Naive thymus-derived CD4-positive, alpha-beta T cell (primary cell): ENCODE data around the gene SMC1B. TPM values are rescaled to one million over a fixed set of nuclear protein-coding genes. Genes with fewer than 3 reads are reported as not detected.

Experiments used
- ATAC-seq: fragments of 150-1000 bp; cut with Tn5 transposase; 2 replicates; pipeline ENCODE4 v1.10.0; 2021; ENCODE audit warnings: mild to moderate bottlenecking, moderate library complexity
- CTCF ChIA-PET: fragments of 350-600 bp; sonication (Branson Sonifier 250); formaldehyde crosslinking; loops from one replicate; lab custom pipeline; 2021; ENCODE audit warnings: antibody characterized with exemption; lab: Charles Lee
- POLR2A ChIA-PET: fragments of 350-600 bp; sonication (Branson Sonifier 250); formaldehyde crosslinking; loops from one replicate; lab custom pipeline; 2021; ENCODE audit warnings: antibody characterized with exemption, inconsistent platforms; lab: Charles Lee
- DNase-seq, 9 donors: peaks; one replicate each; pipeline versions ENCODE4 v3.0.0 to v3.0.0-alpha.2; 2020 to 2022; ENCODE audit warnings: mixed read lengths in 1 of 9
- H3K27ac ChIP-seq: one replicate; pipeline ENCODE4 v1.7.0; 2013; ENCODE audit warnings: mild to moderate bottlenecking, low read depth, low read length, moderate library complexity
- H3K27me3 ChIP-seq, 2 donors: one replicate each; pipeline ENCODE4 v1.7.0; 2013; ENCODE audit warnings: low read length in 2 of 2, mild to moderate bottlenecking in 2 of 2, moderate library complexity in 2 of 2; ENCODE audit not compliant: control insufficient read depth in 2 of 2, insufficient read depth in 2 of 2
- H3K36me3 ChIP-seq, 3 experiments: 1 replicate in 2 of 3; 2 replicates in 1 of 3; pipeline ENCODE4 v1.7.0; 2013; ENCODE audit warnings: low read length in 3 of 3, mild to moderate bottlenecking in 3 of 3, moderate library complexity in 1 of 3; ENCODE audit not compliant: insufficient read depth in 3 of 3, control insufficient read depth in 2 of 3
- H3K4me1 ChIP-seq, 2 donors: one replicate each; pipeline ENCODE4 v1.7.0; 2013; ENCODE audit warnings: low read length in 2 of 2, mild to moderate bottlenecking in 2 of 2, moderate library complexity in 1 of 2; ENCODE audit not compliant: control insufficient read depth in 2 of 2, insufficient read depth in 2 of 2
- H3K4me3 ChIP-seq: 2 replicates; pipeline ENCODE4 v1.7.0; 2013; ENCODE audit warnings: mild to moderate bottlenecking, low read length
- H3K9me3 ChIP-seq, 3 experiments: 1 replicate in 2 of 3; 2 replicates in 1 of 3; pipeline ENCODE4 v1.7.0; 2013; ENCODE audit warnings: low read length in 3 of 3; ENCODE audit not compliant: control insufficient read depth in 2 of 3
- H3K27ac Mint-ChIP-seq, 9 donors: one replicate each; pipeline ENCODE4 v1.8.0; 2020 to 2022; ENCODE audit warnings: mixed read lengths in 9 of 9, mild to moderate bottlenecking in 8 of 9, moderate library complexity in 5 of 9, inconsistent platforms in 2 of 9
- H3K27me3 Mint-ChIP-seq, 5 donors: one replicate each; pipeline ENCODE4 v1.8.0; 2021 to 2022; ENCODE audit warnings: mixed read lengths in 5 of 5, mild to moderate bottlenecking in 1 of 5
- H3K36me3 Mint-ChIP-seq, 5 donors: one replicate each; pipeline ENCODE4 v1.8.0; 2020 to 2022; ENCODE audit warnings: mixed read lengths in 5 of 5, mild to moderate bottlenecking in 3 of 5, inconsistent platforms in 1 of 5
- H3K4me1 Mint-ChIP-seq, 7 donors: one replicate each; pipeline ENCODE4 v1.8.0; 2020 to 2022; ENCODE audit warnings: mixed read lengths in 7 of 7, mild to moderate bottlenecking in 3 of 7, inconsistent platforms in 1 of 7
- H3K4me3 Mint-ChIP-seq, 10 donors: one replicate each; pipeline ENCODE4 v1.8.0; 2020 to 2022; ENCODE audit warnings: mild to moderate bottlenecking in 10 of 10, mixed read lengths in 10 of 10, moderate library complexity in 6 of 10, inconsistent platforms in 2 of 10
- H3K9me3 Mint-ChIP-seq, 11 donors: one replicate each; pipeline ENCODE4 v1.8.0; 2020 to 2022; ENCODE audit warnings: mixed read lengths in 11 of 11, mild to moderate bottlenecking in 4 of 11, inconsistent platforms in 1 of 11, moderate library complexity in 1 of 11
- intact Hi-C, 2 donors: fragments of 100-400 bp; cut with micrococcal nuclease; formaldehyde crosslinking; loops; one replicate each; pipeline ENCODE4 v1.15.1; 2023
- polyA plus RNA-seq, 2 donors: library from polyadenylated mRNA; unstranded; fragments of 300-500 nt; fragmentation: Illumina TruSeq; gene quantifications; one replicate each; pipeline ENCODE4 v1.2.3, GENCODE V29; 2021
- total RNA-seq, 6 experiments: library from RNA in 5 of 6; stranded (reverse) in 5 of 6; gene quantifications; 1 replicate in 5 of 6; 2 replicates in 1 of 6; pipeline ENCODE4 v1.2.3 and lab custom pipeline; 2021 to 2026

Gene SMC1B
- total and polyA plus RNA-seq, 7 experiments from 2014 or later = 0.11 to 0.70 TPM; not detected in 5

DNA sequence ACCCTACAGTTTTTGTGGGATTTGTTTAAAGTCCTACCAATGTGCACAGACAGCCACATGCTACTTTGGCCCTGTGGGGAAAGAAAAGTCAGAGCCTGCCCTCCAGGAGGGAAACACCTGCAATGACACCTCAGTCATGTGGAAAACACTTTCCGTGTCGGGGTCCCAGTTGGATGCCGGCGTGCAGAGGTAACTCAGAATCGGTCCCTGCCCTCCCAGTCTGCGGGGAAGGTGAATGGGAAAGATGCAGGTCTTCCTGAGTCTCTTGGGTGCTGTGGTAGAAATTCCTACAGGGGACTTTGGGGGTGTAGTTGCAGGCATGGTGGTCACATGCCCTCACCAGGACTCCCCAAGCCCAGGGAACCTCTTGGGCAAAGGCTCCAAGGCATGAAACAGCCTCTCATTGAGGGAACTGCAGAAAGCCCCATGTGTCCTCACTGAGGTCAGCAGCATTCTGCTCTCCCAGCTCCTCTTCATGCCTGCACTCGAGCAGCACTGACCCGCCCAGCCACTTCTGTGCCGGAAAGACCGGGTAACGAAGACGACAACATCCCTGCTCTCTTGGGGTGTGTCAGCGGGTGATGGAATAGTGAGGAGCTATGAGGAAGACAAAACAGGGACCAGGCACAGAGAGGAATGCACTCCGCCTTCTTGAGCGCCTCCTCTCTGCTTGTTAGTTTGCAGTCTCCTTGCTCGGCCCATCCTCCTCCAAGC lies 4.8 kb upstream of the SMC1B start:
- ATAC-seq (no peak), DNase-seq (no peak)
- H3K27me3 ChIP-seq = no peaks in the 10 kb centered on the region
- peaks cover under 1 to 6% of the 10 kb centered on the region in 2 donors for H3K4me1 ChIP-seq
- Mint-ChIP-seq H3K27me3 (no peaks in the 10 kb centered on the region), H3K36me3 (peaks cover 0 to 19% (median 0%) of the 10 kb centered on the region in 5 donors), H3K27ac (peak overlapping the region in 1 of 9 donors; percentile 70), H3K4me3 (no peak overlapping the region), H3K9me3 (peaks cover 0 to 3% (median 0%) of the 10 kb centered on the region in 11 donors), H3K4me1 (peaks cover 0 to 23% (median 9%) of the 10 kb centered on the region in 7 donors)
- H3K27ac ChIP-seq = no peak overlapping the region
- intact Hi-C loops = no loop called here
- ChIA-PET POLR2A (no interaction called here), CTCF (interaction anchor here (0.6 kb wide), 1 partner anchor 150 kb away, joined by 3 read pairs; no protein-coding TSS in a partner anchor)
- no peak overlapping the region for H3K4me3 ChIP-seq
- H3K36me3 ChIP-seq = no peaks in the 10 kb centered on the region
- H3K9me3 ChIP-seq = no peaks in the 10 kb centered on the region

DNA sequence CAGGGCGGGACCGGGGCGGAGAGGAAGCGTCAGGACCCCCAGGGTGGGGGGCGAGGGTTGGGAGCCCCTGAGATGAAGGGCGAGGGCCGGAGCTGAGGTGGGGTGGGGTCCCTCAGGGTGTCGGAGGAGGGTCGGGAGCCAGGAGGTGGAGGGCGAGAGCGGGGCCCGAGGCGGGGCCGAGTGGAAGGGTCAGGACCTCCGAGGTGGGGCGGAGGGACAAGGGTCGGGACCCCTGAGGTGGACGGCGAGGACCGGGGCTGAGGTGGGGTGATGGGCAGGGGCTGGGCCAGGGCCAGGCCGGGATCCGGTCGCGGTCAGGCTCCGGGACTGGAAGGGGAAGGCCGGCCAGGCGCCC lies 409 bp downstream of the SMC1B start:
- intact Hi-C loops = loop anchor here (1.0 to 5.0 kb wide), 5 partner anchors 22 to 104 kb away; partner anchors contain the start of gene FAM118A (in 1 of the 2)
- no peak for DNase-seq
- Histone ChIP-seq H3K36me3 (no peaks in the 10 kb centered on the region), H3K27me3 (no peaks in the 10 kb centered on the region), H3K27ac (no peak overlapping the region), H3K4me1 (peaks cover 8 to 12% of the 10 kb centered on the region in 2 donors), H3K9me3 (no peaks in the 10 kb centered on the region), H3K4me3 (peak overlapping the region; percentile 77)
- ChIA-PET CTCF (no interaction called here), POLR2A (no interaction called here)
- Mint-ChIP-seq H3K4me1 (peaks cover 0 to 21% (median 14%) of the 10 kb centered on the region in 7 donors), H3K36me3 (peaks cover 0 to 7% (median under 1%) of the 10 kb centered on the region in 5 donors), H3K9me3 (peaks cover 0 to 10% (median 0%) of the 10 kb centered on the region in 11 donors), H3K27me3 (peaks cover 0 to 4% (median 0%) of the 10 kb centered on the region in 5 donors), H3K27ac (peak overlapping the region in 1 of 9 donors; percentile 88), H3K4me3 (peak overlapping the region in 8 of 10 donors; percentile 16 to 79 (median 44))
- ATAC-seq = peak; percentile 4

DNA sequence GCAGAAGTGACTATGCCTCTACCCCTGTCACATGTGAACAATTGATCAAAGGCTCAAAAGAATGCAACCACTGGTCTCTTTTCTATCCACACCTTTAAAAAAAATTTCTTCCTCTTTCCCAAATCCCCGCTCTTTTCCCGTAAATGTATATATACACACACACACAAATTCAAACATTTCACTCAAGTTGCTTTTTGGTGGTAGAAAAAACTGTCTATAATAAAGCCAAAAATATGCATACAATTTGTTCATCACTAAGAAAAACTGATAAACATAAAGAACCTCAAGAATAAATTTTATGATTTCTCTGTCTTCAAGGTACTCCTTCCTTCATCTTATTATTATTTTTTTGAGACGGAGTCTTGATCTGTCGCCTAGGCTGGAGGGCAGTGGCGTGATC lies 5.6 kb downstream of the SMC1B start:
- H3K4me3 ChIP-seq = no peak overlapping the region
- ATAC-seq (no peak), DNase-seq (no peak)
- CTCF ChIA-PET = no interaction called here
- peaks cover 0 to 6% (median 0%) of the 10 kb centered on the region in 3 experiments for H3K9me3 ChIP-seq
- H3K4me1 ChIP-seq = peaks cover 2 to 3% of the 10 kb centered on the region in 2 donors
- POLR2A ChIA-PET = no interaction called here
- peaks cover 0 to 22% (median 4%) of the 10 kb centered on the region in 11 donors for H3K9me3 Mint-ChIP-seq
- no peak overlapping the region for H3K4me3 Mint-ChIP-seq
- no peak overlapping the region for H3K27ac ChIP-seq
- H3K27me3 ChIP-seq = no peaks in the 10 kb centered on the region
- peaks cover 0 to 4% (median 0%) of the 10 kb centered on the region in 5 donors for H3K27me3 Mint-ChIP-seq
- H3K27ac Mint-ChIP-seq = no peak overlapping the region
- intact Hi-C loops = no loop called here
- no peaks in the 10 kb centered on the region for H3K36me3 ChIP-seq
- peaks cover 0 to 8% (median 5%) of the 10 kb centered on the region in 7 donors for H3K4me1 Mint-ChIP-seq
- peaks cover 4 to 8% (median 5%) of the 10 kb centered on the region in 5 donors for H3K36me3 Mint-ChIP-seq

DNA sequence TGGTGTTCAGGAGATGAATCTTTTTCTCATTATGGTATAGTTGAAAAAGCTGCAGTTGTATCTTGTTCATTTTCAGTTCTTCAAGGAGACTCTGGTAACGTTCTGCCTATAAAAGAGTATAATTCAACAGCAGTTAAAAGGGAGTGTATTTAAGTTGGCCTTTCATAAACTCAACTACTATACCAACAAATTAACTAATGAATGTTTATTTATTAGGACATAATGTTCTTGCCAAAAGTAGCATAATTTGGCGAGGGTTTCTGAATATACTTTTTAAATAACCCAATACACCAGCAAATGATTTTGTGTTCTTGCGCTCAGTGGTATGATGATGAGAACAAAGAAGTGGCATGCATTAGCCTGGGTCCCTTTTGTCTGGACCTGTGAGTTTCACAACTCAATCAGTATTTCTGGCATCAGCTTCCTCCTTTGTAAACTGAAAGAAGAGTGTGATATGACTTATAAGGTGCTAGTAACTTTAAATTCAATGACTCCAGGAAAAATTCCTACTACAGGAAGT lies 10.9 kb downstream of the SMC1B start:
- Histone ChIP-seq H3K27ac (no peak overlapping the region), H3K4me1 (no peaks in the 10 kb centered on the region), H3K4me3 (no peak overlapping the region), H3K9me3 (peaks cover 0 to 6% (median 0%) of the 10 kb centered on the region in 3 experiments), H3K27me3 (no peaks in the 10 kb centered on the region), H3K36me3 (no peaks in the 10 kb centered on the region)
- CTCF ChIA-PET = no interaction called here
- no peak for ATAC-seq
- Mint-ChIP-seq H3K4me1 (no peaks in the 10 kb centered on the region), H3K4me3 (no peak overlapping the region), H3K36me3 (peaks cover 0 to 3% (median 0%) of the 10 kb centered on the region in 5 donors), H3K9me3 (peaks cover 0 to 11% (median 0%) of the 10 kb centered on the region in 11 donors), H3K27ac (no peak overlapping the region), H3K27me3 (peaks cover 0 to 9% (median 0%) of the 10 kb centered on the region in 5 donors)
- POLR2A ChIA-PET = interaction anchor here (0.7 kb wide), 1 partner anchor 239 kb away, joined by 3 read pairs; the partner anchor contains the start of gene NUP50
- no peak for DNase-seq
- intact Hi-C loops = no loop called here

DNA sequence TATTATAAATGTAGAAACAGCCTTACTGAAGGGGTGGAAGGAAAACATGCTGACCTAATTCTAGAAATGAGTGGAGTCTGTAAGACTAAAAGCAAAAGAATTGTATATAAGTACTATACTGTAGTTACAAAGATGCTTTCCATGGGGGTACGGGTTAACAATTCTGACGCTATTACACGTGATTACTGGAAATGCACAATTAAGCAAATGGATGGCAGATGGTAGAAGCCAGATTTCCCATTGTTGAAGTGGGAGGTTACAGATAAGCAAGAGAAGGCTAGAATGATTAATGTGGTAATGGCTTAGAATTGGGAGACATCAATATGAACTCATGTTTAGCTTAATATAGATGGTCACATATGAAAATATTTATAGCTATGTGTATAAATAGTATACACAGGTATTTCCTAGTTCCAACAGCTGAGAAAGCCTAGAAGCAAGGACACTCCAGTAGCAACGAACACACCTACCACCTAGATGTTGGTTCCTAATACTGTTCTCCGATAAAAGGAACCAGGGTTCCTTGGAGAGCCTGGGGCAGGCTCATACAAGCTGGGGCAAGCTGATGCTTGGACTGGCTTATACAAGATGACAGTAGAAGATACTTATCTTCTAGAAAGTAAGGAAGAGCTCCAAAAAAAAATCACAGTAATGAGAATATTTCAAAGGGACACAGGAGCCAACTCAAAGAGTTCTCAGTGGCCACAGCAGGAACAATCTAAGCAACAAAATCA lies 13.5 kb downstream of the SMC1B start:
- H3K27me3 Mint-ChIP-seq = peaks cover 0 to 17% (median 0%) of the 10 kb centered on the region in 5 donors
- no peaks in the 10 kb centered on the region for H3K4me1 ChIP-seq
- no peaks in the 10 kb centered on the region for H3K27me3 ChIP-seq
- intact Hi-C loops = no loop called here
- ChIA-PET CTCF (no interaction called here), POLR2A (interaction anchor here (1.0 kb wide), 1 partner anchor 13 kb away, joined by 3 read pairs; no protein-coding TSS in a partner anchor)
- H3K9me3 Mint-ChIP-seq = peaks cover 0 to 5% (median 0%) of the 10 kb centered on the region in 11 donors
- no peaks in the 10 kb centered on the region for H3K4me1 Mint-ChIP-seq
- H3K36me3 Mint-ChIP-seq = peaks cover 0 to 1% (median 0%) of the 10 kb centered on the region in 5 donors
- no peak overlapping the region for H3K4me3 Mint-ChIP-seq
- ATAC-seq (no peak), DNase-seq (no peak)
- no peak overlapping the region for H3K4me3 ChIP-seq
- no peaks in the 10 kb centered on the region for H3K9me3 ChIP-seq
- H3K27ac Mint-ChIP-seq = no peak overlapping the region
- H3K27ac ChIP-seq = no peak overlapping the region
- no peaks in the 10 kb centered on the region for H3K36me3 ChIP-seq

DNA sequence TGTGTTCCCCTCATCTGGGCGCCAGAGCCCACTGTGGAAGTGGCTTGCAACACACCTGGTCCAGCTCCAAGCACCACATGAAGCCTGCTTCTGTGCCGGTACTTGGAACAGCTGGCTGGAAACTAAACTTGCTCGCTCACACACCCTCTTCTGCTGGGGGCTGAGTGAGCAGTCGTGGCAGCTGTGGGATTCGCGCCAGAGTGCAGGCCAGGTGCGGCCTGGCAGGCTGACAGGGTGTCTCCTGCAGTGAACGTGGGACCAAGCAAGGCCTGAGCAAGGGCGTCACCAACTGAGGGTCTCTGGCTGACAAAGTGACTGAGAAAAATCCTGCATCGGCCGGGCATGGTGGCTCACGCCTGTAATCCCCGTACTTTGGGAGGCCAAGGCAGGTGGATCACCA lies 15.2 kb downstream of the SMC1B start:
- H3K4me1 Mint-ChIP-seq = no peaks in the 10 kb centered on the region
- no peak overlapping the region for H3K27ac ChIP-seq
- peaks cover 0 to 17% (median 0%) of the 10 kb centered on the region in 5 donors for H3K27me3 Mint-ChIP-seq
- no peak for DNase-seq
- H3K9me3 Mint-ChIP-seq = peaks cover 0 to 5% (median 0%) of the 10 kb centered on the region in 11 donors
- ATAC-seq = no peak
- peaks cover 0 to 1% (median 0%) of the 10 kb centered on the region in 5 donors for H3K36me3 Mint-ChIP-seq
- no peak overlapping the region for H3K27ac Mint-ChIP-seq
- no peak overlapping the region for H3K4me3 Mint-ChIP-seq
- H3K36me3 ChIP-seq = no peaks in the 10 kb centered on the region
- no peak overlapping the region for H3K4me3 ChIP-seq
- H3K9me3 ChIP-seq = no peaks in the 10 kb centered on the region
- POLR2A ChIA-PET = no interaction called here
- CTCF ChIA-PET = interaction anchor here (0.9 to 1.0 kb wide), 2 partner anchors 130 to 146 kb away, joined by 3 read pairs; no protein-coding TSS in a partner anchor
- intact Hi-C loops = no loop called here
- H3K4me1 ChIP-seq = no peaks in the 10 kb centered on the region
- no peaks in the 10 kb centered on the region for H3K27me3 ChIP-seq
